ENCODE data around the gene RAB3C. TPM values are rescaled to one million over a fixed set of nuclear protein-coding genes. Genes with fewer than 3 reads are reported as not detected.

The RAB3C gene
- polyA plus RNA-seq, 1 experiment, result not detected

- ChIA-PET POLR2A (no interaction called here), CTCF (no interaction called here)
- DNase-seq (ENCODE audit: low read depth), result no peak
- no peaks in the 10 kb centered on the region for H3K27me3 ChIP-seq (ENCODE audit: control insufficient read depth, insufficient read depth, low read length)
- TF ChIP-seq CTCF (IDR thresholded peaks at IDR 0.05; ENCODE audit: insufficient read depth, low read depth, low read length), result no peak
- H3K4me3 ChIP-seq (ENCODE audit: low read depth, low read length), result no peak overlapping the region
- no peaks in the 10 kb centered on the region for H3K36me3 ChIP-seq (ENCODE audit: control insufficient read depth, insufficient read depth, low read length)
Measured at GRCh38 chr5:58767104-58767503, 184.2 kb downstream of the RAB3C start.

GRCh38 chr5:58770136-58770535, 187.3 kb downstream of the RAB3C start:
- ChIA-PET CTCF (no interaction called here), POLR2A (no interaction called here)
- no peaks in the 10 kb centered on the region for H3K36me3 ChIP-seq (ENCODE audit: control insufficient read depth, insufficient read depth, low read length)
- H3K27me3 ChIP-seq (ENCODE audit: control insufficient read depth, insufficient read depth, low read length), result no peaks in the 10 kb centered on the region
- no peak for TF ChIP-seq CTCF (IDR thresholded peaks at IDR 0.05; ENCODE audit: insufficient read depth, low read depth, low read length)
- no peak for DNase-seq (ENCODE audit: low read depth)
- no peak overlapping the region for H3K4me3 ChIP-seq (ENCODE audit: low read depth, low read length)

GRCh38 chr5:58771796-58772195, 188.9 kb downstream of the RAB3C start:
- H3K36me3 ChIP-seq (ENCODE audit: control insufficient read depth, insufficient read depth, low read length), result no peaks in the 10 kb centered on the region

GRCh38 chr5:58773744-58774441, 191.0 kb downstream of the RAB3C start:
- Histone ChIP-seq H3K4me3 (ENCODE audit: low read depth, low read length) (no peak overlapping the region), H3K27me3 (ENCODE audit: control insufficient read depth, insufficient read depth, low read length) (no peaks in the 10 kb centered on the region), H3K36me3 (ENCODE audit: control insufficient read depth, insufficient read depth, low read length) (no peaks in the 10 kb centered on the region)
- TF ChIP-seq CTCF (IDR thresholded peaks at IDR 0.05; ENCODE audit: insufficient read depth, low read depth, low read length), result no peak
- DNase-seq (ENCODE audit: low read depth), result no peak
- CTCF ChIA-PET, result no interaction called here
- POLR2A ChIA-PET, result no interaction called here

More at GRCh38 chr5:58771796-58772195, 188.9 kb downstream of the RAB3C start:
- TF ChIP-seq CTCF (IDR thresholded peaks at IDR 0.05; ENCODE audit: insufficient read depth, low read depth, low read length), result no peak
- DNase-seq (ENCODE audit: low read depth), result no peak
- Histone ChIP-seq H3K4me3 (ENCODE audit: low read depth, low read length) (no peak overlapping the region), H3K27me3 (ENCODE audit: control insufficient read depth, insufficient read depth, low read length) (no peaks in the 10 kb centered on the region)
- CTCF ChIA-PET, result no interaction called here
- POLR2A ChIA-PET, result no interaction called here

- DNase-seq (ENCODE audit: low read depth), result no peak
- POLR2A ChIA-PET, result no interaction called here
- TF ChIP-seq CTCF (IDR thresholded peaks at IDR 0.05; ENCODE audit: insufficient read depth, low read depth, low read length), result no peak
- H3K27me3 ChIP-seq (ENCODE audit: control insufficient read depth, insufficient read depth, low read length), result no peaks in the 10 kb centered on the region
- no peak overlapping the region for H3K4me3 ChIP-seq (ENCODE audit: low read depth, low read length)
- H3K36me3 ChIP-seq (ENCODE audit: control insufficient read depth, insufficient read depth, low read length), result no peaks in the 10 kb centered on the region
- CTCF ChIA-PET, result no interaction called here
Measured at GRCh38 chr5:58774937-58775336, 192.1 kb downstream of the RAB3C start.
